ENCODE results near the gene SEC61G. TPM values are rescaled to one million over a fixed set of nuclear protein-coding genes. Genes with fewer than 3 reads are reported as not detected.

SEC61G gene
- total RNA-seq, 4 donors from 2014 or later = 226 to 422 (median 267) TPM

DNA sequence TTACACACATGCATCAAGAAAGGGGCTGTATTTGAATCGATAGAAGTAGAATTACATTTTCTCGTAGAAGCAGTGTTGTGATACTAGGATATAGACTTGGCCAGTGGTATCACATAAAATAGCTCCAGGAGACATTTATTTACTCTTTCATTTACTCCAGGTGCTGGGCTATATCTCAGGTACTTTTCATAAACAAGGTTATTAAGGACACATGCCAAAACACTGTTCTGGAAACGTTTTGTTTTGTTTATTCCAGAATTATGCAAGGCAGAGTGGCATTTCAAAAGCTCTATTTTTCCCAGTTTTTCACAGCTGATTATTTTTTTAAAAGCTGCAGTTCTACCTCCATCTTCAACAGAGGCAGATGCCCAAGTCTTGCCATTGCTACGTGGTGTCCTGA is 37.8 kb upstream of the SEC61G start:
- WGBS, 2 donors = 79 to 81% methylated on average over 4 of the region's 4 CpGs
- Histone ChIP-seq H3K36me3 (no peaks in the 10 kb centered on the region), H3K27ac (no peak overlapping the region), H3K4me3 (replicated peaks in 1 of 3) (no peak overlapping the region), H3K4me1 (no peaks in the 10 kb centered on the region), H3K27me3 (no peaks in the 10 kb centered on the region), H3K9me3 (no peaks in the 10 kb centered on the region)
- intact Hi-C loops (cut with DNase I) = no loop called here
- no peak for TF ChIP-seq POLR2A (IDR thresholded peaks at IDR 0.05)
- TF ChIP-seq, protein P1, sequence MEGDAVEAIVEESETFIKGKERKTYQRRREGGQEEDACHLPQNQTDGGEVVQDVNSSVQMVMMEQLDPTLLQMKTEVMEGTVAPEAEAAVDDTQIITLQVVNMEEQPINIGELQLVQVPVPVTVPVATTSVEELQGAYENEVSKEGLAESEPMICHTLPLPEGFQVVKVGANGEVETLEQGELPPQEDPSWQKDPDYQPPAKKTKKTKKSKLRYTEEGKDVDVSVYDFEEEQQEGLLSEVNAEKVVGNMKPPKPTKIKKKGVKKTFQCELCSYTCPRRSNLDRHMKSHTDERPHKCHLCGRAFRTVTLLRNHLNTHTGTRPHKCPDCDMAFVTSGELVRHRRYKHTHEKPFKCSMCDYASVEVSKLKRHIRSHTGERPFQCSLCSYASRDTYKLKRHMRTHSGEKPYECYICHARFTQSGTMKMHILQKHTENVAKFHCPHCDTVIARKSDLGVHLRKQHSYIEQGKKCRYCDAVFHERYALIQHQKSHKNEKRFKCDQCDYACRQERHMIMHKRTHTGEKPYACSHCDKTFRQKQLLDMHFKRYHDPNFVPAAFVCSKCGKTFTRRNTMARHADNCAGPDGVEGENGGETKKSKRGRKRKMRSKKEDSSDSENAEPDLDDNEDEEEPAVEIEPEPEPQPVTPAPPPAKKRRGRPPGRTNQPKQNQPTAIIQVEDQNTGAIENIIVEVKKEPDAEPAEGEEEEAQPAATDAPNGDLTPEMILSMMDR (IDR thresholded peaks at IDR 0.05) = no peak
- DNase-seq = no peak

DNA sequence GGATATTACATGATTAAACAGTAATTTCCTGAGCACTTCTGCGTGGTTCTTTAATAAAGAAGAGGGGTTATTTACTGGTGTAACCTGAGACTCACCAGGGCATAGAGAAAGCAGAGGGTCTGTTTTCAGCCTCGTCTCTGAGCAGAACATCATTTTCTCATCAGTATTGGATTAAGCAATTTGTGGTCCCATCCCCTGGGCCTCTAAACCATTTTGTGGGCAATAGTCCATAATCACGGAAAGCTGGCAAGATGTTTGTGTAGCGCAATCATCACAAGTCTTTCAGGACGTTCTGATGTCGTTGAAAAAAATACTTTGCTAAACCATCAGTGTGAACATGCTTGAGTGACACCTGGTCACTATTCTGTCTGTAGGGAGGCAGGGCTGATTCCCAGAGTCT is 37.1 kb upstream of the SEC61G start:
- TF ChIP-seq POLR2A (IDR thresholded peaks at IDR 0.05) = no peak
- TF ChIP-seq, protein P1 (IDR thresholded peaks at IDR 0.05) = no peak
- intact Hi-C loops (cut with DNase I) = no loop called here
- no peak for DNase-seq
- Histone ChIP-seq H3K9me3 (no peaks in the 10 kb centered on the region), H3K36me3 (no peaks in the 10 kb centered on the region), H3K27me3 (no peaks in the 10 kb centered on the region), H3K4me1 (no peaks in the 10 kb centered on the region), H3K4me3 (replicated peaks in 1 of 3) (no peak overlapping the region), H3K27ac (no peak overlapping the region)
- WGBS, 2 donors = 40 to 59% methylated on average over 6 of the region's 6 CpGs

DNA sequence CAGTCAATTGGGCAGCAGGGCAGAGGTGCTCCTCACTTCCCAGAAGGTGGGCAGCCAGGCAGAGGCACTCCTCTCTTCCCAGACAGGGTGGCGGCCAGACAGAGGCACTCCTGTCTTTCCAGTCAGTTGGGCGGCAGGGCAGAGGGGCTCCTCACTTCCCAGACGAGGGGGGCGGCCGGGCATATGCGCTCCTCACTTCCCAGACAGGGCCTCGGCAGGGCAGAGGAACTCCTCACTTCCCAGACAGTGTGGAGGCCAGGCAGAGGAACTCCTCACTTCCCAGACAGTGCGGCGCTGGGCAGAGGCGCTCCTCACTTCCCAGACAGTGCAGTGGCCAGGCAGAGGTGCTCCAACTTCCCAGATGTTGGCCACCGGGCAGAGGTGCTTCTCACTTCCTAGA is 33.4 kb upstream of the SEC61G start:
- DNase-seq = no peak
- no peaks in the 10 kb centered on the region for H3K27me3 ChIP-seq
- intact Hi-C loops (cut with DNase I) = loop anchor here (5.0 kb wide), 2 partner anchors 45 to 460 kb away; no protein-coding TSS in a partner anchor
- no peak for TF ChIP-seq POLR2A (IDR thresholded peaks at IDR 0.05)
- TF ChIP-seq, protein P1 (IDR thresholded peaks at IDR 0.05) = no peak
- WGBS, 2 donors = 79 to 90% methylated on average over 6 of the region's 11 CpGs
- no peak overlapping the region for H3K4me3 ChIP-seq (replicated peaks in 1 of 3)
- H3K27ac ChIP-seq = no peak overlapping the region
- H3K9me3 ChIP-seq = no peaks in the 10 kb centered on the region
- no peaks in the 10 kb centered on the region for H3K36me3 ChIP-seq
- peaks cover 0 to 6% of the 10 kb centered on the region in 2 donors for H3K4me1 ChIP-seq

DNA sequence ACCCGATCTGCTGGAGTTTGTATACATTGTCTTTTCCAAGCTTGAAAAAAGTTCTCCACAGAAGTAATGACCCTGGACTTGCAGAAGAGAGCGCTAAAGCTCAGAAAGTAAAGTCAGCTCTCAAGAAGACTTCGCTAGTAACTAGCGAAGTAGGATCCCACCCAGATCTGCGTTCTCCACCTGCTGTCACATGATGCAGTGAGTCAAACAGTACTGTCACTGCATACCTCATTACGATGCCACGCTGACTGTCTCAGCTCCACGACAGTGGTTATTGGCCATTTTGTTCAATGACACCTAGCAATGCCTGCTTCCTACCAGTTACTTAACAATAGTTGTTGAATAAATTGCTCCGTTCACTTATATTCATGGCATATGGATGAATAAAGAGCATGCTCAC is 29.7 kb upstream of the SEC61G start:
- no peaks in the 10 kb centered on the region for H3K9me3 ChIP-seq
- no peak overlapping the region for H3K4me3 ChIP-seq (replicated peaks in 1 of 3)
- intact Hi-C loops (cut with DNase I) = no loop called here
- H3K36me3 ChIP-seq = no peaks in the 10 kb centered on the region
- H3K27ac ChIP-seq = no peak overlapping the region
- peaks cover 0 to 6% of the 10 kb centered on the region in 2 donors for H3K4me1 ChIP-seq
- WGBS, 2 donors = 4 to 7% methylated on average over 9 of the region's 9 CpGs
- TF ChIP-seq, protein P1 (IDR thresholded peaks at IDR 0.05) = peak in 5 of 6 experiments; percentile 26 to 91 (median 73)
- TF ChIP-seq POLR2A (IDR thresholded peaks at IDR 0.05) = no peak
- no peaks in the 10 kb centered on the region for H3K27me3 ChIP-seq
- DNase-seq = peak; percentile 25 to 29

DNA sequence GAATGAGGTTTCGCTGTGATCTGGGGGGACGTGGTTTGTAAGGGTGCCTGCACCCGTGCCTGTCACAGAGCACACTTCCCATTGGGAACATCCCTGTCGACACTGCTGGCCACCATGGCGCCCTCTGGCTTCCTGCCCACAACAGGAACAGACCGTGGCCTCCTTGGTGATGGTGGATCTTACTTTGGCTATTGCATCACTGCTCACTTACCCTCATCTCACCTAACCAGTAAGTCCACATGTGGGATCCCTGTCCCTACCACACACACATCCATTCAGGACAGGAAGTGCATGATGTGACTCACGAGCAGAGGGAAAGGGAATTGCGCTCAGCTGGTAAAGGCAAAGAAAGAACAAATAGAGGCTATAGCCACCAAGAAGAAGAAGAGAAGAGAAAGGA is 26.2 kb upstream of the SEC61G start:
- H3K27me3 ChIP-seq = no peaks in the 10 kb centered on the region
- WGBS, 2 donors = 91 to 92% methylated on average over 8 of the region's 8 CpGs

More for the DNA sequence above, 26.2 kb upstream of the SEC61G start:
- Histone ChIP-seq H3K4me1 (peaks cover 0 to 6% of the 10 kb centered on the region in 2 donors), H3K9me3 (no peaks in the 10 kb centered on the region), H3K4me3 (replicated peaks in 1 of 3) (no peak overlapping the region), H3K36me3 (no peaks in the 10 kb centered on the region), H3K27ac (no peak overlapping the region)
- intact Hi-C loops (cut with DNase I) = no loop called here
- TF ChIP-seq, protein P1 (IDR thresholded peaks at IDR 0.05) = no peak
- TF ChIP-seq POLR2A (IDR thresholded peaks at IDR 0.05) = no peak
- no peak for DNase-seq

All from thyroid gland (tissue), 4 donors.